GM12864 (cell line): ENCODE measurements around the gene FRK.

Experiments
- DNase-seq: peaks from one replicate; pipeline ENCODE4 v3.0.0-alpha.2; 2011; ENCODE audit warnings: low read depth
- H3K4me3 ChIP-seq: 2 replicates; pipeline ENCODE4 v1.5.1; 2011; ENCODE audit warnings: mild to moderate bottlenecking, low read depth, low read length, control low read depth
- TF ChIP-seq, protein P1 (sequence below): IDR thresholded peaks from 2 replicates; pipeline ENCODE4 v1.5.1; 2011; ENCODE audit warnings: low read depth, mild to moderate bottlenecking, moderate library complexity, low read length, control low read depth, inconsistent platforms; ENCODE audit errors: missing control alignments

Gene FRK

DNA sequence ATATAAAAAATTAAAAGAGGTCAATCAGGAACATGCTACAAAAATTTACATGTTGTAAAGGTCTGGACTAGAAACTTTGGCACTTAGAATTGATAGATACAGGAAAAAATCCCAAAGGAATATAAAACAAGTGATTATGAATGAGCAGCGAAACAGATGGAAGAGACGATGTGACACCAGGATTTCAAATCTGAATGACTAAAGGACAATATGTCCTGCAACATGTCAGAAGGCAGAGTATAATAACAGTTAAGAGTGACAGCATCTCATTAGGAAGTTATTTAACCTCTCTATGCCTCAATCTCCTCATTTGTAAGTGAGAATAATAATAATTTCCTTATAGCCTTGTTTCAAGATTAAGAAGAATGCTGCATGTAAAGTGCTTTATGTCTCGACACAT lies 50.3 kb downstream of the FRK start:
- TF ChIP-seq, protein P1, sequence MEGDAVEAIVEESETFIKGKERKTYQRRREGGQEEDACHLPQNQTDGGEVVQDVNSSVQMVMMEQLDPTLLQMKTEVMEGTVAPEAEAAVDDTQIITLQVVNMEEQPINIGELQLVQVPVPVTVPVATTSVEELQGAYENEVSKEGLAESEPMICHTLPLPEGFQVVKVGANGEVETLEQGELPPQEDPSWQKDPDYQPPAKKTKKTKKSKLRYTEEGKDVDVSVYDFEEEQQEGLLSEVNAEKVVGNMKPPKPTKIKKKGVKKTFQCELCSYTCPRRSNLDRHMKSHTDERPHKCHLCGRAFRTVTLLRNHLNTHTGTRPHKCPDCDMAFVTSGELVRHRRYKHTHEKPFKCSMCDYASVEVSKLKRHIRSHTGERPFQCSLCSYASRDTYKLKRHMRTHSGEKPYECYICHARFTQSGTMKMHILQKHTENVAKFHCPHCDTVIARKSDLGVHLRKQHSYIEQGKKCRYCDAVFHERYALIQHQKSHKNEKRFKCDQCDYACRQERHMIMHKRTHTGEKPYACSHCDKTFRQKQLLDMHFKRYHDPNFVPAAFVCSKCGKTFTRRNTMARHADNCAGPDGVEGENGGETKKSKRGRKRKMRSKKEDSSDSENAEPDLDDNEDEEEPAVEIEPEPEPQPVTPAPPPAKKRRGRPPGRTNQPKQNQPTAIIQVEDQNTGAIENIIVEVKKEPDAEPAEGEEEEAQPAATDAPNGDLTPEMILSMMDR, result no peak
- H3K4me3 ChIP-seq, result no peak overlapping the region
- no peak for DNase-seq

DNA sequence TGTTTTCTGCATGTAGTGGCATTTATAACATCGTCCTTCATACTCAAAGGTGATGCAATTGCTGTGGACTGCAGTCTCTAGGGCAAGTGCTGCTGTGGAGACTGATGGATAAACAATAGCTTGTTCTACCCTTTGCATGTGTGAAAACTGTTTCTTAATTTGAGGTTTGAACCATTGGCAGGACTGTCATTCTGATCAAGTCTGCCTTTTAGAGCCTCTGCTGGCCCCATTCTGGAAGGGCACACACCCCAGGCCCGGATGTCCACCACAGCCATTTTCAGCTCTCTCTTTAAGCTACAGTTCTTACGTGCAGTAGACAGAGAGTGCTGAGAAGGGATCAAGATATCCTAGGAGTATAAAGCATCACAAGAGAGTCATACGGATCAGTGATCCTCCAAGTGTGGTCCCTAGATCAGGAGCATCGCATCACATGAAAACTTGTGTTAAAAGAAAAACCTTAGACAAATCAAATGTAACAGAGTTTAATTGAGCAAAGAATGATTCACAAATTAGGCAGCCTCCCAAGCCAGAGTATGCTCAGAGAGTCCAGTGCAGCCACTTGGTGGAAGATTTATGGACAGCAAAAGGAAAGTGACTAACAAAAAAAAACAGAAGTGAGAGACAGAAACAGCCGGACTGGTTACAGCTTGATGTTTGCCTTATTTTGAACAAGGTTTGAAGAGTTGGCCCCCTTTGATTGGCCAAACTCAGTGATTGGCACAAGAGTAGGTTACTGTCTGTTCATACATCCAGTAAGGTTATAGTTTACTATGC lies 52.0 kb downstream of the FRK start:
- peak; percentile 64 for DNase-seq
- TF ChIP-seq, protein P1, result no peak
- H3K4me3 ChIP-seq, result no peak overlapping the region

DNA sequence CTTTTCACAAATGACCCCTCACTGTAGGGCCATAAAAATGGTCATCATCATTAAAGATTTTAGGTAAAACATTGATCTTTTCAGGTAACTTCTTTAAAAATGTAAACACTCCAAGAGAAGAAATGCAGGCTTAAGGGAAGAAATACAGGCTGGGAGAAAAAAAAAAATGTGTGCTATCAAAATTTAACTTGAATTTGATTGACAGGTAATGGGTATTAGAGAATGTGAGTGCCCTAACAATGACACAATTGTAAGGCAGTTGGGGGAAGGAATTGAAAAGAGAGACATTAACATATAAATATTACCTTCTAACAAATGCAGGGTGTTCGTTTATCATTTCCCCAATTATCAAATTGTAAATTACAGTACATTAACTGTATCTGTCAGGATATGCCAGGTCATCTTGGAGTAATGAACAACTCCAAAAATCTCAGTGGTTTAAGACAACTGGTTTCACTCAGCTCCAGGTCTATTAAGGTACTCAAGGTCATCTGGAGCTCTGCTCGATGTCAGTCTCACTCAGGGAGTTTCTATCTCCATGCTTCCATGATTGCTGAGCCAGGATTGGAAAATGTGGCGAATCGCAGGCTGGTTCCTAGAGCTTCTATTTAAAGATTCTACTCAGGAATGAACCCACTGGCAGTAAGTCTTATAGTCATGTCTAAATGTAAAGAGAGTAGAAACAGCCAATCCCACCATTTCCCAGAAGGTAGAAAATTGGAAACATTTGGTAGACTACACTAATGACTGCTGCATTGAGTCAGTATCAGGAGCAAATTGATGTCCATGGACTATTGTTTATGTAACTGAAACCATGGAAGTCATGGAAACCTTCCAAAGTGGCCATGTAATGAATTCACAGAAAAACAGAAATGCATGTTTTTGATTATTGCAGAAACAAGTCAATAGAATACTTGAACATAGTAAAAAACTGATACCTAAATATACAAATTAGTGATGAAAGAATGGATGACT lies 55.6 kb downstream of the FRK start:
- H3K4me3 ChIP-seq, result no peak overlapping the region
- TF ChIP-seq, protein P1, result no peak
- no peak for DNase-seq

DNA sequence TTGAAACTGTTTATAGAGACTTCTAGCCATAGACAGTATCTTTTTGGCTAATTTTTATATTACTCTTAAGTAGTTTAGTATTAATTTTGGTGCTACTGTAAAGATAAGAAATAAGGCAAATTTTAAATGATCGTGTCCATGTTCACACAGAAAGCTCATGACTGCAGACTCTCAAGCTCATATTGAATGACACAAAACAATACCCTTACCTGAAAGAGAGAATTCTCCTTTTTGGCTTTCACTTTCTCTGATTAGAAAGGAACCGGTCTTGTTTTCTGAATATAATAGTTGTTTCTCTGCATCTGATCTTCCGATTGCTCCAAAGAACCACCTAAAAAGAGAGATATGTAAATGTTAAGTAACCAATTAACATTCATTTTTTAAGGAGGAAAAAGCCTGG lies 57.0 kb downstream of the FRK start:
- no peak overlapping the region for H3K4me3 ChIP-seq
- TF ChIP-seq, protein P1, result no peak
- no peak for DNase-seq

DNA sequence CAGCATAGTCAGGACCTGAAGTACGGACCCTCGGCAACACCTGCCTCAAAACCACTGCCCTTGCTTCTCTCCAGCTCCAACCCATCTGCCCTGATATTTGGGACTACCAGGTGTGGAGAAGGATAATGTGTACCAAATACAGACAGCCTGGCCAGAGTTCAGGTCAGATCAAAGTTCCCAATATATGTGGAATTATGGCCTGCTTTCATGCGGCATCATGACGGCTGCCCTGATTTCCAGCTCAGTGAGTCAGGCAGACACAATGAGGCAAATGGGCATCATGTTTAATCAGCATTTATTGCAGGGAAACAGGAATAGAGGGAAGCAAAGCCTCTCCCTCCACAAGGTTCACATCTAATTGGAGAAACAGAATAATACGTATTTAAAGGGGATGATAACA lies 57.9 kb downstream of the FRK start:
- TF ChIP-seq, protein P1, result no peak
- no peak overlapping the region for H3K4me3 ChIP-seq
- DNase-seq, result no peak

DNA sequence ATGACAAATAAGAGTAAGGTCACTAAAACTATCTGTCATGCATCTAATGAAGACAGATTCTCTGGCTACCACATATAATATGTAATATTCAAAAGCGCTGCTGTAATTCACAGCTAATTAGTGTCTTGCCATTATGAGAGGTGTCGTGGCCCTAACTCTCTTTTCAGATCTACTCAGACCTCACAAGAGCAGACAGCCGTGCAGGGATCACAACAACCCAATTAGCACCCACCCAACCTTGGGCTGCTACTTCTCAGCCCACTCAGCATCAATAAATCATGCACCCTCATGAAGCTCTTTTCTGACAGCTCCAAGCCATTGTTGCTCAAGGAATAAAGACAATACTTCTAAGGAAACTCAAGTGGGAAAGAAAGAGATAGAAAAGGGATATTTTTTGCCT lies 61.5 kb downstream of the FRK start:
- no peak overlapping the region for H3K4me3 ChIP-seq
- DNase-seq, result no peak
- TF ChIP-seq, protein P1, result no peak
